ENCODE measurements around the gene YOD1.

Gene YOD1

DNA sequence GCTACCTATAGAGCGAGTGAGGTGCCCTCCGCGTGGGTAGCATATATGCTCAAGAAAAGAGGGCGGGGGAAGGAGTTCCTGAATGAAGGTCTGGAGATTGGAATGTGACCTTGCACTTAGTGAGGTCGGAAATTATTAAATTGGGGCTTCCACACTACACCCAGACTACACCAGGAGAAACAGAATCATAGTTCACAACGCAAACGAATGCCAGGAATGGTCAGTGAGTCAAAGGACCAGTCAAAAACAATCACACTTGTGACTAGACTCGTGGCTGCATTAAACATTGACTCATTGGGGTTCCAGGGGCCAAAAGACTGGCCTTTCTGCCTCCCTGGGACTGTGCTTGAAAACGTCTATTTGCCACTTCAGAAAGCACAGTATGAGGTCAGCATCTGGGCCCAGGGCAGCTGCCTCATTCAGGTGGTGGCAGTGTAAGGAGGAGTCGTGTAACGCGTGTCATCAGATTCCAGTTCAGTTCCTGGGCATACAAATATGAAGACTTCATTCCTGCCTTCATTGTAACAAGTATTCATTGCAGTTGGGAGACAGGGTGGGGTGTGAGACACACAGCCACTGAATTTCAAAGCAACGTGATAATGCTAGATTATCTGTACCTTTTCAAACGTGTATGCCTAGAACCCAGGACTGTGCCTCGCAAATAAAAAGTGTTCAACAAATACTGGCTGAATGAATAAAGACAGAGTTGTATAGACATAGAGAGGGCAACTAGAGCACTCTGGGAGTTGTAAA is at the start of gene YOD1:
TSS of gene YOD1 (minus strand) at position 18 of the 753 bp plus-strand sequence. CDS start 178 bp downstream, outside the sequence.
- DNase-seq: peak in 9 of 58 donors; percentile 7 to 75 (median 60)

DNA sequence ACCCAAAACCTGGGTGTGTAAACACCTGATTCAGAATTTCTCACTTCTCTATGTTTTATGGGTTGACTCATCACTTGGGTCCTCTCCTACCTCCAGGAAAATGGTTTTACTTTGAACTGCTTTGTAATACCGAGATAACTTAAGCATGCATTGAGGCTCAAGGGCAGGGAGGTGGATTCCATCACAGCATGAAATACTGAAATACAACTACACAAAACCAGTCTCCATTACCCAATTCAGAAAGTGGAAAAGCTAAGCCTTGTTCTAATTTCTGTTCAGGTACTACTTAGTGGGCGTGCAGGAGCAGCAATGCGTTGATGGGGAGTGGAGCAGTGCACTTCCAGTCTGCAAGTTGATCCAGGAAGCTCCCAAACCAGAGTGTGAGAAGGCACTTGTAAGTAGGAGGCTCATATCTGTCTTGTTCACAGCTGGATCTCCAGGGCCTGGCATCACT is 46.9 kb upstream of the YOD1 start:
- DNase-seq: no peak

DNA sequence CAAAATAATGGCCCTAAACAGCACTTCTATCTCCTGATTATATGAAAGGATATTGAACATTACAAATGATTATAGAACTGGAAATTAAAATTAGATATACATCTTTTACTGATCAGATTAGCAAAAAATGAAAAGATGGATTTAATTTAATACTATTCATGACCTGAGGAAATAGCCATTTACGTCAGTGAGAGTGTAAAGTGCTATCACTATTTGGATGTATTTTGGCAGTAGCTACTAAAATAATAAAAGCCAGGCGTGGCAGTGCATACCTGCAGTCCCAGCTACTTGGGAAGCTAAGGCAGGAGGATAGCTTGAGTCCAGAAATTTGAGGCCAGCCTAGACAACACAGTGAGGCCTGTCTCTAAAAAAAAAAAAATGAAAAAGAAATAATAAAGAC is 42.9 kb upstream of the YOD1 start:
- no peak for DNase-seq

DNA sequence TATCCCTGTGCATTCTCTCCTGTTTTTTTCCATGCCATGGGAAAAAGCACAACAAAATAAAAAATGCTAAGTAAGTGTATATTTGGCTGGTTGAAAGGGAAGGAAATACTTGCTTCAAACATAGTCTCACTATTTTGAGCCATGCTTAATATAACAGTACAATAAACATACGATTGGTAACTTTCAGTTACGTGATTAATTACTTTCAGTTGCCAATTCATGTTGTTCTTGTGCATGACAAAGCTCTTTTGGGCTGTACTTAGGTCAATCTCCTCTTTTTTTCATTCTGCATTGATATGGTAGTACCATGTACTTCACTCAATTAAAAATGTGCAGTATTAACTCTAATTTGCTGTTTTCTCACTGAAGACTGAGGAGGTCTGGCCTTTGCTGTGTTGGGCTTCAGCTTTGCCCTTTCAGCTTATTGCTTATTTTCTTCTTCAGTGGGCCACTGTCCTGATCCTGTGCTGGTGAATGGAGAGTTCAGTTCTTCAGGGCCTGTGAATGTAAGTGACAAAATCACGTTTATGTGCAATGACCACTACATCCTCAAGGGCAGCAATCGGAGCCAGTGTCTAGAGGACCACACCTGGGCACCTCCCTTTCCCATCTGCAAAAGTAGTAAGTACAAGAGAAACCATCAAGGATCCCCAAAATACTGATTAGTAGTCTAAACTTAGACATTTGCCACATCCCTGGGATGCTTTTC is 40.3 kb upstream of the YOD1 start:
- DNase-seq: no peak

DNA sequence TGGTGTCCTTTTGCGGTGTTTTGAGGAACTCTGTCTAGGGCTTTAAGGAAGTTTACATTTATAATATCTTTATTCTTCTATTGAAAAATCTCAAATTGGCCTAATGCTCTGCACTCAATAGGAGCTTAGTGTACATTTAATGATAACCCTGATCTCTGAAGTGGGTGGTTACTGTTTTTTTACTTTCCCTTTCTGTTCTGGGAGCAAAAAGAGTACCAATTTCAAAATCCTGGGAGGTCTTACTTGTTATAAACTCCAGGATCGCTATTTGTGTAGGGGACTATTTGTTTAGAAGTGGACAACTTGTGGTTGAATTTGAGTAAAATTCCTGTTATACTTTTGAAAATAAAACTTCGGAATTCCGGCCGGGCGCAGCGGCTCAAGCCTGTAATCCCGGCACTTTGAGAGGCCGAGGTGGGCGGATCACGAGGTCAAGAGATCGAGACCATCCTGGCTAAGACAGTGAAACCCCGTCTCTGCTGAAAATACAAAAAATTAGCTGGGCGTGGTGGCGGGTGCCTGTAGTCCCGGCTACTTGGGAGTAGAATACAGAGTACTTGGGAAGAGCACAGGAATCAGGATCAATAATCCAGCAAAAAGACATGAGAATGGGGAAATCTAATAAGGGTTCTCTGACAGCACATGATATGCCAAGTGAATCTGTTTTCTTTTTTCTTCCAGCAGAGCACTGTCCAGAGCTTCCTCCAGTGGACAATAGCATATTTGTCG is 38.8 kb upstream of the YOD1 start:
- DNase-seq: no peak

DNA sequence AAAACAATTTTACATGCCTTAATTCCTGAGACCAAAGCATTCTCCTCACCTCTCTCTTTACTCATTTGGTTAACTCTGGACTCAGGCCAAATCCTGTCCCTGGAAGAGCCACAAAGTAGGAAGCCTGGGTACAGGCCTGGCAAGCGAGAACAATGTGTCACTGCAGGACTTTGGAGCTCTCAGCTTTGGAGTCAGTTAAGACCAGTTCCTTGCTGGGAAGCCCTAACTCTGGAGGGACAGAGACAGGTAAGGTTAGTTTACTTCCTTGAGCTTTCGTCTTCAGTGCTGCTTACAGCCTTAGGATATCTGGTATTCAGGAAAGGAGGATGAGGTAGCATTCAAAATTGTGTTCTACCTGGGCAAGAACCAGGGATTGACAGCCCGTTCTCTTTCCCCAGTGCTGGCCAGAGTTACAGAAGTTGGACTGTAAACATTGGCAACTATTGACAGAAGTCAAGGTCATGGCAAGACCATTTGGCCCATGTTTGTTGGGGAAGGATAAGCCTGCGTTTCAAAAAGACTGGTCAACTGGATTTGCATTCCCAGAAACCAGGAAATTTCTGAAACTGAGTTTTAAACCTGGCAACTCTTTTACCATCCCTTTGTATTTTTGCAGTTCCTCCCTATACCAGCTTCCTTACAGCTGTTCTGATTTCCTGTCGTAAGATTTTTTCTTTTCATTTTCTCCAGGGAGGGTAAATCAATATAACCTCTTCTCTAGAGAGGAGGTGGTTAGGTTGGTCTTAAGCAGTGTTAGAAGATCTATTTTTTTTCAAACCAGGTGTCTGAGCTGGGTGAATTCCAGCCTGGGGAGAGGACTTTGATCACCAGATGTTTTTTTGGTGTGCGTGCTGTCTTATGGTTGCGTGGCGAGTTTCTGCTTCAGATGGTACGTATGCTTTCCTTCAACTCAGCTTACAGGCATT is 38.0 kb upstream of the YOD1 start, which contains the start of gene C4BPB:
TSS of gene C4BPB (plus strand) at position 160 of the 926 bp plus-strand sequence. CDS start at position 832, 672 bp downstream.
- no peak for DNase-seq

DNA sequence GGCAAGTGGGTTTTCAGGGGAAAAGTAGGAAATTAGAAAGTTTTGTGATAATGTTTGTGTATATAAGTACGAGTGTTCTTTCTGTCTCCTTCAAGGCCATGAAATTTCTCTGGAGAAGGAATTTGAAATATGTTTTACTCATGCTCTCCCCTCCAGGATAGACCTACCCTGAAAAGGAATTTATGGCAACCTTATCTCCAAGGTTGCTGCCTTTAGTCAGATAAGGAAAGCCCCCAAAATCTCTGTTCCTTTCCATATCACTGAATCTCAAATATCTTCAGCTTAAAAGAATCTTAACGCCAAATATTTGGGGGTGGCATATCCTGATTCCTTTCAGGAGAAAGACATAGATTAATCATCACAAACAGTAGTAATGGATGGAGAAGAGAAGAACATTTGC is 37.2 kb upstream of the YOD1 start:
- no peak for DNase-seq

DNA sequence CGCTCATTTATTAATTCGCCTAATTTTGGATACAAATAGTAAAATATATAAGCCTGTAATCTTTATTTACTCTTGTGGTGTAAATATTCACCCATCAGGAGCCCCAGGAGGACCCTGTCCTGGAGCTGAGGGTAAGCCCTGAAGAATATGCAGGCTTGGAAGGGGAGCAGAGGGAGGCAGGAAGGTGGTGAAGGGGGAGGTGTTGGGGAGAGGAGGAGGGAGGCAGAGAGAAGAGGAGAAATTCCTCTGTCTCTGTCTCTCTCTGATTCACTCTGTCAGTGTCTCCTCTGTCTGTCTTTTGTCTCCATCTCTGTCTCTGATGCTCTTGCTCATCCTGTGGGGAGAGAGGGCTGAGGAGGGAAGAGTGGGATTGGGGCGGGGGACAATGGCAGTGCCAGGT is 34.9 kb upstream of the YOD1 start:
- no peak for DNase-seq

DNA sequence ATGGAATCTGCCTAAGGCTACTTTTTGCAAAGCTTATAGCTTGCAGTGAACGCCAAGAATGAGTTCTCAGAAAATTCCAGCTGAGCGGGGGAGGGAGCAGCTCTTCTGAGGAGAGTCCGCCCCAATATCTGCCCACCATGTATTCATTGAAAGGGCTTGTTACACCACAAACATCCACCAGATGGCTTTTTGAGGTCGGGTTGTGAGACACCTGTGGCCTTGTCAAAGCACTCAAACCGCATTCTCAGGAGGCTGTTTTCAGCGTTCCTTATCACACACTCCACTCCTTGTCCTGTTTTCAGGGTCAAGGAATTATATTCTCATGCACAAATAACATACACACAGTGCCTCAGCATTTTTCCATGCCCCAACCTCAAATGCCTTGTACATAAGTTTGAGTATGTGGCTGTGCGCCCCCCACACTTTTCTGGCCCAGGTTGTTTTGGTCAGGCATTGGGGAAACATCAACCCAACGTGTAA is 33.7 kb upstream of the YOD1 start:
- DNase-seq: peak in 15 of 58 donors; percentile 8 to 38 (median 13)

DNA sequence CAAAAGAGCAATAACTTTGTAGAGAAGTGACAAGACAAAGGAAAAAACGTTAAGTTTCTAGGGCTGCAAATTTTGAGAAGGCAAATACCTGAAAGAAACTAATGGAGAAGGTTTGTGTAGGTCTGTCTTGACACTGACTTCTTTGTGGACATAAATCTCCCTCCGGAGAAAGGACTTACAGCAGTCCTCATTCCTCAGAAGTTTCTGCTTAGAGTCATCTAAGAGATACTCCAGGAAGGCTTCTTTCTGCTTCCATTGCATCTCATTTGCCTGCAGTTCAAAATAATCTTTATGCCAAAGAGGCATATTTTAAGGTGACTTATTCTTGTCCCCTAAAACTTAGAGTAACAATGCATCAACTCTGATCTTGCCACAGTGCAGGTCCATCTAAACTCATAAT is 33.2 kb upstream of the YOD1 start:
- no peak for DNase-seq

DNA sequence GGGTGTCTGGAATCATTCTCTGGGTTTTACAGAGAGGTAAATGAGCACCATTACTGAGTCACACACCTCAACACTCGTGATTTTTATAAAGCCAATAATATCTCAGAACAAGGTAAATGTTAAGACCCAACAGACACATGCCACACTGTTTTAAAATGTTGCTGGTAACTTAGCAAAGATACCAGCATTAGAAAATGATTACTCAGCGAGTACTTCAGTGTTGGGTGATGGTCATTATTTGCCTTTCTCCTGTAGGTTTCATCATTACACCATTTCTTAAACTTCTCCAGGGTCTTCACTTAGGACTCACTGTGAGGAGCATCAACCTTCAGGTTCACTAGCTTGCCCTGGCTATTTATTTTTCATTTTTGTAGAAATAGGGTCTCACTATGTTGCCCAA is 30.8 kb upstream of the YOD1 start:
- no peak for DNase-seq

DNA sequence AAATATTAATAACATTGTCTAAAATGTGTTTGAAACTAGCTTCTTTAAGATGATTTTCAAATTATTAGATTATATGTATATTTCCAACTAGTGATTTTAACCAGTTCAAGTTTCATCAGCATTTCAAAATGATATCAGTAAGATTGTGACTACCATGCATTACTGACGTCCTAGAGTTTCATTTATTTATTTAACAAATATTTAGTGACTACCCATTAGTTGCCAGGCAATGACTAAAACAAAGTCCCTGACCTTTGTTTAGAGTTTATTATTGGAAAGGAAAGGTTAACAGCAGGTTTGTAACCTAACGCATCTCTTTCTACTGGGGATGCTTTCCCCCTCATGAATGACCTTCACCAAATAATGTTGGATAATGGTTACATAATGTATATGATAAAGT is 30.1 kb upstream of the YOD1 start:
- no peak for DNase-seq

DNA sequence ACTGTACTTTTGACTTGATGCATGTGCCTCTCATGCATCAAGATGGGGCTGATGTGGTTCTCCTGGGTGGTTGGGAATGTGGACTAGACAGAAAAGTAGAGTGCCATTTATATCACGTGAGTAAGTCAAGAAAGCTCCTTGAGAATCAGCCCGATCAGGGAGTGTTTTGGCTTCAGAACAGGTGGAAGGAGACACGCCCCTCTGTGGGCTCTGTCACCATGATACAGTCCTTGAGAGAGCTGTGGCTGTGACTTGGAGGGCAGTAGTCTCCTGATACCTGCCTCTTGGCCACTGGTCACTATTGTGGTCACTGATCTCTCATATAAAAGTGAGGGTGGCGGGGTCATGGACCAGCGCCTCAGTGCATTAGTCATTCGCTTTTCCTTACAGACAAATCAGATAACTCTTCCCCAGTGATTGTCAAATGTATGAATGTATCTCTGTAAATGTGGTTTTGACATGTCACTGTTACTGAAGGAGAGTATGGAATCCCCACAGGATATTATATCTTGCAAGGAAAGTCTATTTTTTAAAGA is 28.8 kb upstream of the YOD1 start:
- DNase-seq: no peak

DNA sequence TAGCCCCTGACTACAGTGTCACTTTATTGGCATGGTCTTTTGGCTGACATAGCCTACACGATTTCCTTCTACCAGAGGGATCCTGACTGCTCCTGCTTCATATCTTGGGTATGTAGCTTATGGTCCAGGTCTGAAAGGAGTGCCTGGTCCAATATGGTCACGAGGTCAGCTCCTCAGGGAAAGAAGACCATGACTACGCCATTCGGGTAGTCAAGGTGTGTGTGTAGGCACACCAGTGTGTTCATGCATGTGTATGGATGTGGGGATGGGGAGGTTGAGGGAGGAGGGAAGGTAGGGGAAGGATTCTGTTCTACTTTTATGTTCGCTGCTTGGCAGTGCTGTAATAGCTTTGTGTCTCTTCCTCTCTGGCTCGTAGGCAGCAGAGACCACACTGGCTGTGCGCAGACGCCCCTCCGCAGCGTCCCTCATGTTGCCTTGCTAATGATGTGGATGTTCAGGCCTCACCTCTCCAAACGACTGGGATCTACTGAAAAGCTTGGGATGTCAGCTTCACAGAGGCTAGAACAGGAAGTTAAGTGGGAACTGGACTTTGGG is 27.6 kb upstream of the YOD1 start:
- DNase-seq: no peak

DNA sequence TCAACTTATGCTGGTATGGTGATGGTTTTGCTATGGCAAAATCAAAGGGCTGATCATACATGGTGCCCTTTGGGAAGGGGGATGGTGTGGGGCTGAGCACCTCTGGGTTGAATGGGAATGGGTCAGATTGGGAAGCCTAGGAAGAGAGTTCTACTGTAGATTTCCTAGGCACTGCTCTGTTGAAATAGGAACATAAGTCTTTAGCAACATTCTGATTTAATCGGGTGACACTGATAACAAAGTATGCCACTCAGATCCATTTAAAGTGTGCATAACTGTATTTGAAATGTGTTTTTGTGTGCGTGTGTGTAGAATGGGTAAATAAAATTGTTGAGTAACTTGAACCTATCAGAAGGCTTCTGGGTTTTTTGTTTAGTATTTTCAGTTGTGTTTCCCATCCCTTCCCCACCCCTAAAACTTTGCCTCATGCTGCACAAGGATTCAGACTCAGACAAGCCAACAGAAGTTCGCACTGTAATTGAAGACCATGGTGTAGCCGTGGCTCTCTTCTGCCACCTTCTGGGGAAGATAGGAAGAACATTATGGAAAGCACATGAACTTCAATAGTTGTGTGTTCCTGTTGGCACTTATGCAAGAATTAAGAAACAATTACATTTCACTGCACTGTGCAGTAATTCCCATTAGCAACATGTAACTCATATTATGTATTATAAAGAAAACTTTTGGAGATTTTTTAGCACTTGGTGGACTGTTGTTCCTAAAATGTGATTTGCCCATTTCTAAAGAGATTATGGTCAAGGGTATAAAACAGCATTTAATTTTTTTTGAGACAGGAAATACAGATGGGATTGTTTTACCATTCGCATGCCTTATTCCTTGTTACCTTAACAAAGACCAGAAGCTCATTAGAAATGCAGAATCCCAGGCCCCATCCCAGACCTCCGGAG is 26.7 kb upstream of the YOD1 start:
- DNase-seq: peak in 35 of 58 donors; percentile 5 to 77 (median 31)

DNA sequence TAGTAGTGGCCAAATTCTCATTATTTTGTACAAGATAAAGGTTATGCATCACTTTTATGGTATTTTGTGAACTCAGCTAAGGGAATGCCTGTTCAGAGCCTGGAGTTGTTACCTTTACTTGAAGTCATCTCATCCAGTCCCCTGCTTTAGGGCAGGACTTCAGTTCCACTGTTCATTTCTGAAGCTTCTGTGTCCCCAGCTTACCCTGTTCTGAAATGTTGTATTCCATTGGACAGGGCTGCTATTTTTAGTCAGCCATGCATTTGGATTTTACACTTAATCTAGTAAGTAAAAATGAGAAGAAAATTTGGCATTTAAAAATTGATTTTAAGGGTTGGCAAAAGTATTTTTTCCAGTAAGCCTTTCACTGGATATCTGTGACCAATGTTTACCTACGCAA is 26.0 kb upstream of the YOD1 start:
- DNase-seq: no peak

DNA sequence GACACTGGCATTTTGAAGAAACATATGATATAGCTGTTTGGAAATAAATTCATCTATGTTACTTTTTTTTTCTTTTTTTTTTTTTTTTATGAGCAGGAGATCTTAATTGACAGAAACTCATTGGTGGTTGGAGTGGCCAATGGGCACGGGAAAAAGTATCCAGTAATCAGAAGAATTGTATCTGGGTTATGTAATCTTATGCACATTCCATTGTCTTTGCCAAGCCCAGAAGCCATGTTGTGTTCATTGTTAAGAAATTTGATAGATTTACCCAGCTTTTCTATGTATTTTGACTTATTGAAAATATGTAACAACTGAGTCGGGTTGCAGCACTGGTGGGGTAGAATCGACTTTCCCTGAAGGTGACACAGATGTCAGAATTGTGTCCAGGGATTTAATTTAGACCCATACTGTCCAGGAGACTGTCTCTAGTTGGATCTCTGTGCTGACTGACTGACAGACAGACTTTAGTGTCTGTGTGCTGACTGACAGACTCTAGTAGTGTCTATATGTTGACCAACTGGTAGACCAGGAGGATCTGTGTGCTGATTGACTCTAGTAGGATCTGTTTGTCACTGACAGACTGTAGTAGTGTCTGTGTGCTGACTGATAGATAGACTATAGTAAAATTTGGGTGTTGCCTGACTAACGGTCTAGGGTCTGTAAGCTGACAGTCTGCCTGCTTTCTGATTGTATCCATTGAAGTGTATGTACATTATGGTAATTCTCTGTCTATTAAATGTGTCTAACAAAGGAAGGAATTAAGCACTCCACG is 25.4 kb upstream of the YOD1 start:
- no peak for DNase-seq

All from anterior cingulate cortex (tissue), 58 donors.